Kidney (tissue), 14 donors: ENCODE results near the gene LDB3. TPM values are rescaled to one million over a fixed set of nuclear protein-coding genes. Genes with fewer than 3 reads are reported as not detected.

Source experiments
- DNase-seq, 5 donors: peaks; one replicate each; pipeline ENCODE4 v3.0.0-alpha.2; 2013 to 2020
- FAIRE-seq: peaks from 2 replicates; lab custom pipeline; 2012; peaks lifted over from hg19 to GRCh38; lab: Jason Lieb, UNC
- H3K27ac ChIP-seq, 2 donors: one replicate each; pipeline ENCODE4 v1.7.0; 2013; ENCODE audit warnings: low read depth in 2 of 2, low read length in 2 of 2, inconsistent platforms in 1 of 2
- H3K27me3 ChIP-seq: one replicate; pipeline ENCODE4 v1.7.1; 2013; ENCODE audit warnings: low read length, inconsistent platforms; ENCODE audit not compliant: control insufficient read depth, insufficient read depth
- H3K36me3 ChIP-seq, 3 donors: one replicate each; pipeline versions ENCODE4 v1.7.0 to v1.7.1; 2013; ENCODE audit warnings: low read length in 3 of 3, control low read depth in 1 of 3, inconsistent platforms in 1 of 3; ENCODE audit not compliant: insufficient read depth in 3 of 3, control insufficient read depth in 2 of 3
- H3K4me1 ChIP-seq, 3 donors: one replicate each; pipeline versions ENCODE4 v1.7.0 to v1.7.1; 2013; ENCODE audit warnings: low read length in 3 of 3, inconsistent platforms in 1 of 3, low read depth in 1 of 3; ENCODE audit not compliant: control insufficient read depth in 2 of 3, insufficient read depth in 2 of 3
- H3K4me3 ChIP-seq, 3 donors: one replicate each; pipeline versions ENCODE4 v1.7.0 to v1.8.1; 2013; ENCODE audit warnings: low read length in 3 of 3, control low read depth in 1 of 3, inconsistent platforms in 1 of 3
- H3K9ac ChIP-seq, 3 donors: one replicate each; pipeline versions ENCODE4 v1.7.0 to v1.7.1; 2013; ENCODE audit warnings: low read length in 3 of 3, control low read depth in 1 of 3, inconsistent platforms in 1 of 3
- H3K9me3 ChIP-seq, 3 donors: one replicate each; pipeline versions ENCODE4 v1.7.0 to v1.7.1; 2013; ENCODE audit warnings: low read length in 3 of 3, control low read depth in 1 of 3, inconsistent platforms in 1 of 3; ENCODE audit not compliant: control insufficient read depth in 2 of 3, insufficient read depth in 1 of 3
- CTCF ChIP-seq: IDR thresholded peaks from 3 replicates; pipeline ENCODE4 v1.5.1; 2012; ENCODE audit warnings: mild to moderate bottlenecking, moderate library complexity, borderline replicate concordance; ENCODE audit not compliant: insufficient read depth; ENCODE audit errors: extremely low read depth
- intact Hi-C: fragments of 100-400 bp; cut with DNase I; formaldehyde crosslinking; loops from one replicate; pipeline ENCODE4 v1.11.1; 2022
- polyA plus RNA-seq: library from polyadenylated mRNA; stranded (reverse); fragments of 350-450 nt; fragmentation: Illumina TruSeq; extraction: RNeasy Lipid Tissue Mini Kit (QIAGEN cat#74804); gene quantifications from one replicate; pipeline ENCODE4 v1.2.3, GENCODE V29; 2014; ENCODE audit warnings: low read depth, low replicate concordance; ENCODE audit not compliant: insufficient read depth
- total RNA-seq: library from RNA; stranded (reverse); fragmentation: NEBNext Ultra II Directional; extraction: Animal tissue kit (Norgen Biotek cat#: 25700); gene quantifications from one replicate; pipeline ENCODE4 v1.2.1, GENCODE V29; 2021
- donor health status: control.
- donor health status: control.
- donor health status: control.
- donor health status: control.
- donor health status: control.
- donor health status: DM: yes; HTN: yes; CAD: no.
- donor health status: Normal renal cell carcinoma (clear cell type).

Gene LDB3
- total and polyA plus RNA-seq, 2 donors from 2014 or later: 3.3 to 7.7 TPM

- Histone ChIP-seq H3K9ac (peak overlapping the region in 1 of 3 donors; percentile 48), H3K9me3 (no peaks in the 10 kb centered on the region), H3K4me3 (no peak overlapping the region), H3K4me1 (peaks cover 3 to 8% (median 4%) of the 10 kb centered on the region in 3 donors), H3K27ac (peak overlapping the region in 1 of 2 donors; percentile 34), H3K27me3 (no peaks in the 10 kb centered on the region), H3K36me3 (no peaks in the 10 kb centered on the region)
- intact Hi-C loops: no loop called here
- FAIRE-seq: no peak
- no peak for TF ChIP-seq CTCF
- peak in 3 of 5 donors; percentile 42 to 78 (median 65) for DNase-seq
Measured at GRCh38 chr10:86753638-86754434, 85.5 kb downstream of the LDB3 start.

GRCh38 chr10:86755454-86755739, 87.1 kb downstream of the LDB3 start:
- H3K9ac ChIP-seq: peak overlapping the region; percentile 19 to 86 (median 46)
- DNase-seq: no peak
- peak overlapping the region; percentile 90 to 94 for H3K27ac ChIP-seq
- H3K36me3 ChIP-seq: no peaks in the 10 kb centered on the region
- H3K4me1 ChIP-seq: peaks cover 3 to 8% (median 4%) of the 10 kb centered on the region in 3 donors
- no peaks in the 10 kb centered on the region for H3K9me3 ChIP-seq
- no peaks in the 10 kb centered on the region for H3K27me3 ChIP-seq
- FAIRE-seq: no peak
- TF ChIP-seq CTCF: no peak
- H3K4me3 ChIP-seq: peak overlapping the region; percentile 58 to 78 (median 74)
- intact Hi-C loops: no loop called here

- TF ChIP-seq CTCF: no peak
- no peaks in the 10 kb centered on the region for H3K27me3 ChIP-seq
- DNase-seq (peak in 4 of 5 donors; percentile 78 to 98 (median 96)), FAIRE-seq (no peak)
- H3K4me3 ChIP-seq: peak overlapping the region; percentile 58 to 78 (median 74)
- peak overlapping the region; percentile 33 to 86 (median 71) for H3K9ac ChIP-seq
- peaks cover 4 to 8% (median 6%) of the 10 kb centered on the region in 3 donors for H3K4me1 ChIP-seq
- H3K9me3 ChIP-seq: no peaks in the 10 kb centered on the region
- H3K27ac ChIP-seq: peak overlapping the region; percentile 90 to 94
- intact Hi-C loops: no loop called here
- no peaks in the 10 kb centered on the region for H3K36me3 ChIP-seq
Measured at GRCh38 chr10:86755740-86756510, 87.6 kb downstream of the LDB3 start.
